ENCODE data around the gene TMEM138.

Gene TMEM138

GRCh38 chr11:61343792-61344745 lies 18.1 kb upstream of the TMEM138 start:
- no peak for DNase-seq (ENCODE audit: extremely low read depth, low read depth)
- no peak for TF ChIP-seq CTCF (IDR thresholded peaks at IDR 0.05; ENCODE audit: low read depth, low read length)

- no peak for TF ChIP-seq CTCF (IDR thresholded peaks at IDR 0.05; ENCODE audit: low read depth, low read length)
- no peak for DNase-seq (ENCODE audit: extremely low read depth, low read depth)
Measured at GRCh38 chr11:61345170-61345610, 17.0 kb upstream of the TMEM138 start.

- DNase-seq (ENCODE audit: extremely low read depth, low read depth) = no peak
- TF ChIP-seq CTCF (IDR thresholded peaks at IDR 0.05; ENCODE audit: low read depth, low read length) = no peak
Measured at GRCh38 chr11:61345954-61346843, 16.0 kb upstream of the TMEM138 start.

- no peak for DNase-seq (ENCODE audit: extremely low read depth, low read depth)
- no peak for TF ChIP-seq CTCF (IDR thresholded peaks at IDR 0.05; ENCODE audit: low read depth, low read length)
Measured at GRCh38 chr11:61347916-61348461, 14.2 kb upstream of the TMEM138 start.

- TF ChIP-seq CTCF (IDR thresholded peaks at IDR 0.05; ENCODE audit: low read depth, low read length) = no peak
- no peak for DNase-seq (ENCODE audit: extremely low read depth, low read depth)
Measured at GRCh38 chr11:61349189-61349751, 12.9 kb upstream of the TMEM138 start.

- TF ChIP-seq CTCF (IDR thresholded peaks at IDR 0.05; ENCODE audit: low read depth, low read length) = no peak
- no peak for DNase-seq (ENCODE audit: extremely low read depth, low read depth)
Measured at GRCh38 chr11:61349916-61350315, 12.3 kb upstream of the TMEM138 start.
